ENCODE data around the gene NCBP2L.

NCBP2L gene

GRCh38 chrX:107752043-107752442 lies 25.5 kb upstream of the NCBP2L start:
- H2AK5ac ChIP-seq (ENCODE audit: low read depth, low read length) = no peak overlapping the region
- H3K27me3 ChIP-seq (ENCODE audit: control insufficient read depth in 3 of 3, insufficient read depth in 3 of 3, low read depth in 1 of 3, low read length in 3 of 3) = peaks cover 0 to 51% (median 0%) of the 10 kb centered on the region in 3 experiments

GRCh38 chrX:107752714-107753113 lies 24.8 kb upstream of the NCBP2L start:
- Histone ChIP-seq H3K4me1 (ENCODE audit: control insufficient read depth in 2 of 2, insufficient read depth in 1 of 2, low read depth in 1 of 2, low read length in 2 of 2) (peaks cover 0 to 5% of the 10 kb centered on the region in 2 donors), H4K8ac (ENCODE audit: low read depth, low read length) (no peak overlapping the region), H4K91ac (ENCODE audit: low read depth, low read length, poor library complexity) (no peak overlapping the region), H3K18ac (ENCODE audit: low read length) (no peak overlapping the region), H3K4me2 (ENCODE audit: insufficient read depth, low read length, poor library complexity, severe bottlenecking) (no peak overlapping the region), H3K9ac (ENCODE audit: low read depth, low read length, poor library complexity) (no peak overlapping the region), H3K36me3 (replicated peaks in 1 of 2; ENCODE audit: control insufficient read depth in 2 of 2, insufficient read depth in 2 of 2, low read length in 2 of 2) (no peaks in the 10 kb centered on the region), H2BK120ac (ENCODE audit: low read depth, low read length) (no peak overlapping the region), H3K27ac (replicated peaks; ENCODE audit: low read length) (no peak overlapping the region), H3K4ac (ENCODE audit: low read length) (no peak overlapping the region), H2AFZ (ENCODE audit: low read length) (no peak overlapping the region), H2BK15ac (ENCODE audit: low read length) (no peak overlapping the region), H3K9me3 (replicated peaks in 1 of 2; ENCODE audit: control insufficient read depth in 2 of 2, insufficient read depth in 1 of 2, low read depth in 1 of 2, low read length in 2 of 2) (no peaks in the 10 kb centered on the region), H3K23ac (ENCODE audit: low read depth, low read length, poor library complexity) (no peak overlapping the region), H2BK5ac (ENCODE audit: low read length) (no peak overlapping the region), H3K4me3 (ENCODE audit: low read length in 2 of 2) (no peak overlapping the region), H3K79me1 (ENCODE audit: low read depth, low read length) (no peaks in the 10 kb centered on the region), H2AK5ac (ENCODE audit: low read depth, low read length) (no peak overlapping the region), H2BK12ac (ENCODE audit: low read length) (no peak overlapping the region), H3K27me3 (ENCODE audit: control insufficient read depth in 3 of 3, insufficient read depth in 3 of 3, low read depth in 1 of 3, low read length in 3 of 3) (peaks cover 0 to 45% (median 0%) of the 10 kb centered on the region in 3 experiments), H3K14ac (ENCODE audit: low read length) (no peak overlapping the region)
- WGBS, 2 donors (ENCODE audit: extremely low coverage in 2 of 2, insufficient read length in 2 of 2, insufficient replicate concordance in 1 of 2) = no CpG with 5 or more reads among the region's 3 CpGs
- DNase-seq (ENCODE audit: low spot score) = no peak

More at GRCh38 chrX:107752043-107752442, 25.5 kb upstream of the NCBP2L start:
- WGBS, 2 donors (ENCODE audit: extremely low coverage in 2 of 2, insufficient read length in 2 of 2, insufficient replicate concordance in 1 of 2) = no CpG with 5 or more reads among the region's 3 CpGs
- Histone ChIP-seq H3K9me3 (replicated peaks in 1 of 2; ENCODE audit: control insufficient read depth in 2 of 2, insufficient read depth in 1 of 2, low read depth in 1 of 2, low read length in 2 of 2) (no peaks in the 10 kb centered on the region), H3K23ac (ENCODE audit: low read depth, low read length, poor library complexity) (no peak overlapping the region), H2BK12ac (ENCODE audit: low read length) (no peak overlapping the region), H2AFZ (ENCODE audit: low read length) (no peak overlapping the region), H3K4me3 (ENCODE audit: low read length in 2 of 2) (no peak overlapping the region), H3K14ac (ENCODE audit: low read length) (no peak overlapping the region), H3K36me3 (replicated peaks in 1 of 2; ENCODE audit: control insufficient read depth in 2 of 2, insufficient read depth in 2 of 2, low read length in 2 of 2) (no peaks in the 10 kb centered on the region), H4K8ac (ENCODE audit: low read depth, low read length) (no peak overlapping the region), H2BK5ac (ENCODE audit: low read length) (no peak overlapping the region), H3K4me1 (ENCODE audit: control insufficient read depth in 2 of 2, insufficient read depth in 1 of 2, low read depth in 1 of 2, low read length in 2 of 2) (peaks cover 0 to 5% of the 10 kb centered on the region in 2 donors), H2BK15ac (ENCODE audit: low read length) (no peak overlapping the region), H3K4ac (ENCODE audit: low read length) (no peak overlapping the region), H3K18ac (ENCODE audit: low read length) (no peak overlapping the region), H3K27ac (replicated peaks; ENCODE audit: low read length) (no peak overlapping the region), H3K79me1 (ENCODE audit: low read depth, low read length) (no peaks in the 10 kb centered on the region), H2BK120ac (ENCODE audit: low read depth, low read length) (no peak overlapping the region), H4K91ac (ENCODE audit: low read depth, low read length, poor library complexity) (no peak overlapping the region), H3K4me2 (ENCODE audit: insufficient read depth, low read length, poor library complexity, severe bottlenecking) (no peak overlapping the region), H3K9ac (ENCODE audit: low read depth, low read length, poor library complexity) (no peak overlapping the region)
- no peak for DNase-seq (ENCODE audit: low spot score)

- Histone ChIP-seq H2BK12ac (ENCODE audit: low read length) (no peak overlapping the region), H3K23ac (ENCODE audit: low read depth, low read length, poor library complexity) (no peak overlapping the region), H3K36me3 (replicated peaks in 1 of 2; ENCODE audit: control insufficient read depth in 2 of 2, insufficient read depth in 2 of 2, low read length in 2 of 2) (no peaks in the 10 kb centered on the region), H4K91ac (ENCODE audit: low read depth, low read length, poor library complexity) (no peak overlapping the region), H2BK15ac (ENCODE audit: low read length) (no peak overlapping the region), H2BK5ac (ENCODE audit: low read length) (no peak overlapping the region), H3K4ac (ENCODE audit: low read length) (no peak overlapping the region), H3K14ac (ENCODE audit: low read length) (no peak overlapping the region), H2AK5ac (ENCODE audit: low read depth, low read length) (no peak overlapping the region), H3K4me1 (ENCODE audit: control insufficient read depth in 2 of 2, insufficient read depth in 1 of 2, low read depth in 1 of 2, low read length in 2 of 2) (peaks cover 0 to 2% of the 10 kb centered on the region in 2 donors), H3K79me1 (ENCODE audit: low read depth, low read length) (no peaks in the 10 kb centered on the region), H3K27ac (replicated peaks; ENCODE audit: low read length) (no peak overlapping the region), H3K9me3 (replicated peaks in 1 of 2; ENCODE audit: control insufficient read depth in 2 of 2, insufficient read depth in 1 of 2, low read depth in 1 of 2, low read length in 2 of 2) (no peaks in the 10 kb centered on the region), H3K27me3 (ENCODE audit: control insufficient read depth in 3 of 3, insufficient read depth in 3 of 3, low read depth in 1 of 3, low read length in 3 of 3) (peaks cover 0 to 43% (median 0%) of the 10 kb centered on the region in 3 experiments), H2AFZ (ENCODE audit: low read length) (no peak overlapping the region), H4K8ac (ENCODE audit: low read depth, low read length) (no peak overlapping the region), H2BK120ac (ENCODE audit: low read depth, low read length) (no peak overlapping the region), H3K9ac (ENCODE audit: low read depth, low read length, poor library complexity) (no peak overlapping the region), H3K18ac (ENCODE audit: low read length) (no peak overlapping the region), H3K4me3 (ENCODE audit: low read length in 2 of 2) (no peak overlapping the region), H3K4me2 (ENCODE audit: insufficient read depth, low read length, poor library complexity, severe bottlenecking) (no peak overlapping the region)
- no peak for DNase-seq (ENCODE audit: low spot score)
- WGBS, 2 donors (ENCODE audit: extremely low coverage in 2 of 2, insufficient read length in 2 of 2, insufficient replicate concordance in 1 of 2) = no CpG with 5 or more reads among the region's 4 CpGs
Observed at GRCh38 chrX:107753187-107753586, 24.3 kb upstream of the NCBP2L start.

GRCh38 chrX:107755721-107756120 lies 21.8 kb upstream of the NCBP2L start:
- Histone ChIP-seq H4K8ac (ENCODE audit: low read depth, low read length) (no peak overlapping the region), H3K9me3 (replicated peaks in 1 of 2; ENCODE audit: control insufficient read depth in 2 of 2, insufficient read depth in 1 of 2, low read depth in 1 of 2, low read length in 2 of 2) (no peaks in the 10 kb centered on the region), H2BK5ac (ENCODE audit: low read length) (no peak overlapping the region), H2BK120ac (ENCODE audit: low read depth, low read length) (no peak overlapping the region), H2AFZ (ENCODE audit: low read length) (no peak overlapping the region), H3K4me1 (ENCODE audit: control insufficient read depth in 2 of 2, insufficient read depth in 1 of 2, low read depth in 1 of 2, low read length in 2 of 2) (peaks cover 0 to 2% of the 10 kb centered on the region in 2 donors), H3K27me3 (ENCODE audit: control insufficient read depth in 3 of 3, insufficient read depth in 3 of 3, low read depth in 1 of 3, low read length in 3 of 3) (peaks cover 0 to 38% (median 0%) of the 10 kb centered on the region in 3 experiments), H3K9ac (ENCODE audit: low read depth, low read length, poor library complexity) (no peak overlapping the region), H3K27ac (replicated peaks; ENCODE audit: low read length) (no peak overlapping the region), H3K23ac (ENCODE audit: low read depth, low read length, poor library complexity) (no peak overlapping the region), H3K4me3 (ENCODE audit: low read length in 2 of 2) (no peak overlapping the region), H3K36me3 (replicated peaks in 1 of 2; ENCODE audit: control insufficient read depth in 2 of 2, insufficient read depth in 2 of 2, low read length in 2 of 2) (no peaks in the 10 kb centered on the region), H2AK5ac (ENCODE audit: low read depth, low read length) (no peak overlapping the region), H3K79me1 (ENCODE audit: low read depth, low read length) (no peaks in the 10 kb centered on the region), H3K4ac (ENCODE audit: low read length) (no peak overlapping the region), H4K91ac (ENCODE audit: low read depth, low read length, poor library complexity) (no peak overlapping the region), H2BK15ac (ENCODE audit: low read length) (no peak overlapping the region), H3K4me2 (ENCODE audit: insufficient read depth, low read length, poor library complexity, severe bottlenecking) (no peak overlapping the region), H3K14ac (ENCODE audit: low read length) (no peak overlapping the region), H2BK12ac (ENCODE audit: low read length) (no peak overlapping the region), H3K18ac (ENCODE audit: low read length) (no peak overlapping the region)
- no CpG with 5 or more reads among the region's 3 CpGs for WGBS, 2 donors (ENCODE audit: extremely low coverage in 2 of 2, insufficient read length in 2 of 2, insufficient replicate concordance in 1 of 2)
- no peak for DNase-seq (ENCODE audit: low spot score)
